Ascending aorta (tissue), 2 donors: Measurements from ENCODE around the gene TXNL4A. TPM values are rescaled to one million over a fixed set of nuclear protein-coding genes. Genes with fewer than 3 reads are reported as not detected.

ENCODE experiments used
- DNase-seq, 2 donors: peaks; one replicate each; pipeline ENCODE4 v3.0.0-alpha.2; 2019; ENCODE audit warnings: low spot score in 2 of 2
- H3K27ac ChIP-seq, 2 donors: fragments of 200-600 bp; sonication (generic); one replicate each; pipeline ENCODE4 v1.5.1; 2016 to 2017; ENCODE audit warnings: mild to moderate bottlenecking in 1 of 2
- H3K27me3 ChIP-seq: fragments of 200-600 bp; sonication (generic); one replicate; pipeline ENCODE4 v1.5.1; 2017
- H3K36me3 ChIP-seq, 2 donors: fragments of 200-600 bp; sonication (generic); one replicate each; pipeline ENCODE4 v1.5.1; 2016
- H3K4me1 ChIP-seq, 2 donors: fragments of 200-600 bp; sonication (generic); one replicate each; pipeline ENCODE4 v1.5.1; 2016 to 2017; ENCODE audit warnings: mild to moderate bottlenecking in 1 of 2
- H3K4me3 ChIP-seq, 2 donors: fragments of 200-600 bp; sonication (generic); one replicate each; pipeline ENCODE4 v1.5.1; 2016 to 2017; ENCODE audit warnings: mild to moderate bottlenecking in 1 of 2
- H3K9me3 ChIP-seq, 2 donors: fragments of 200-600 bp; sonication (generic); one replicate each; pipeline ENCODE4 v1.5.1; 2016
- CTCF ChIP-seq, 3 experiments: fragments of 200-600 bp in 2 of 3; fragments of 450-650 bp in 1 of 3; sonication (generic) in 2 of 3; IDR thresholded peaks; one replicate each; pipeline ENCODE4 v1.5.1; 2016 to 2019; ENCODE audit warnings: antibody characterized with exemption in 3 of 3, mild to moderate bottlenecking in 1 of 3, moderate library complexity in 1 of 3
- intact Hi-C: fragments of 100-400 bp; cut with DNase I; formaldehyde crosslinking; loops from one replicate; pipeline ENCODE4 v1.15.1; 2023
- total RNA-seq: library from RNA; depleted of rRNA; stranded (reverse); fragments of >200 nt; gene quantifications from one replicate; pipeline ENCODE4 v1.1.0, GENCODE V29; 2016

Gene TXNL4A
- total RNA-seq, 1 donor from 2014 or later = 16.5 TPM

- Histone ChIP-seq H3K36me3 (no peaks in the 10 kb centered on the region), H3K27me3 (no peaks in the 10 kb centered on the region), H3K4me3 (no peak overlapping the region), H3K4me1 (peaks cover 11 to 20% of the 10 kb centered on the region in 2 donors), H3K9me3 (no peaks in the 10 kb centered on the region), H3K27ac (no peak overlapping the region)
- peak in 1 of 2 donors; percentile 55 for DNase-seq
- intact Hi-C loops = loop anchor here (2.0 to 10.0 kb wide), 3 partner anchors 150 to 888 kb away; partner anchors contain the start of gene ATP9B
- no peak for TF ChIP-seq CTCF (IDR thresholded peaks at IDR 0.05)
Observed at GRCh38 chr18:79952996-79953559, 35.3 kb downstream of the TXNL4A start.

GRCh38 chr18:79952456-79952995 lies 35.8 kb downstream of the TXNL4A start:
- peaks cover 11 to 20% of the 10 kb centered on the region in 2 donors for H3K4me1 ChIP-seq
- no peaks in the 10 kb centered on the region for H3K27me3 ChIP-seq
- DNase-seq = no peak
- intact Hi-C loops = loop anchor here (2.0 to 10.0 kb wide), 3 partner anchors 150 to 888 kb away; partner anchors contain the start of gene ATP9B
- TF ChIP-seq CTCF (IDR thresholded peaks at IDR 0.05) = no peak
- peak overlapping the region; percentile 98 to 100 for H3K4me3 ChIP-seq
- no peaks in the 10 kb centered on the region for H3K9me3 ChIP-seq
- H3K36me3 ChIP-seq = no peaks in the 10 kb centered on the region
- H3K27ac ChIP-seq = no peak overlapping the region

- Histone ChIP-seq H3K4me1 (peaks cover 11 to 20% of the 10 kb centered on the region in 2 donors), H3K36me3 (no peaks in the 10 kb centered on the region), H3K9me3 (no peaks in the 10 kb centered on the region), H3K27me3 (no peaks in the 10 kb centered on the region), H3K4me3 (peak within 1 kb of the TSS; percentile 98 to 100), H3K27ac (peak within 1 kb of the TSS; percentile 68 to 75)
- DNase-seq = peak; percentile 68 to 95
- TF ChIP-seq CTCF (IDR thresholded peaks at IDR 0.05) = peak in 1 of 3 experiments; percentile 4
- intact Hi-C loops = loop anchor here (1.0 to 10.0 kb wide), 6 partner anchors 37 to 887 kb away; partner anchors contain the start of genes ADNP2, ATP9B, RBFA and TXNL4A
Observed at GRCh38 chr18:79951545-79952455, 36.6 kb downstream of the TXNL4A start, which contains the start of gene SLC66A2. TSS of gene SLC66A2 (minus strand) at chr18:79951653. CDS start at chr18:79950926, 727 bp downstream.

GRCh38 chr18:79950515-79951341 lies 37.6 kb downstream of the TXNL4A start:
- intact Hi-C loops = loop anchor here (1.0 to 10.0 kb wide), 5 partner anchors 38 to 886 kb away; partner anchors contain the start of genes ADNP2, ATP9B, RBFA and TXNL4A
- peak in 1 of 2 donors; percentile 64 for DNase-seq
- Histone ChIP-seq H3K4me3 (peak overlapping the region; percentile 98 to 100), H3K27me3 (no peaks in the 10 kb centered on the region), H3K4me1 (peaks cover 11 to 20% of the 10 kb centered on the region in 2 donors), H3K27ac (peak overlapping the region; percentile 68 to 75), H3K36me3 (no peaks in the 10 kb centered on the region), H3K9me3 (no peaks in the 10 kb centered on the region)
- no peak for TF ChIP-seq CTCF (IDR thresholded peaks at IDR 0.05)
